Pancreas (tissue), 10 donors: ENCODE measurements around the gene DCST2. TPM values are rescaled to one million over a fixed set of nuclear protein-coding genes. Genes with fewer than 3 reads are reported as not detected.

Experiments
- ATAC-seq, 4 donors: fragments of 200-7000 bp; cut with Tn5 transposase; one replicate each; pipeline versions ENCODE4 v1.8.0 to v1.9.1; 2020; ENCODE audit warnings: mild to moderate bottlenecking in 4 of 4, moderate library complexity in 4 of 4
- DNase-seq, 6 donors: peaks; one replicate each; pipeline ENCODE4 v3.0.0-alpha.2; 2020
- FAIRE-seq: peaks from 2 replicates; lab custom pipeline; 2012; peaks lifted over from hg19 to GRCh38; lab: Jason Lieb, UNC
- H3K27ac ChIP-seq, 4 donors: fragments of 200-600 bp; sonication (generic); 1 replicate in 3 of 4; 2 replicates in 1 of 4; pipeline versions ENCODE4 v1.5.0 to v1.8.0; 2020
- H3K27me3 ChIP-seq, 4 donors: fragments of 200-600 bp; one replicate each; pipeline ENCODE4 v1.8.0; 2021
- H3K36me3 ChIP-seq, 3 donors: fragments of 200-600 bp; sonication (generic) in 1 of 3; one replicate each; pipeline versions ENCODE4 v1.5.0 to v1.8.0; 2020 to 2021
- H3K4me1 ChIP-seq, 3 donors: fragments of 200-600 bp; one replicate each; pipeline ENCODE4 v1.8.0; 2021
- H3K4me3 ChIP-seq, 4 donors: fragments of 200-600 bp; sonication (generic) in 2 of 4; one replicate each; pipeline versions ENCODE4 v1.5.0 to v1.8.0; 2020 to 2021
- H3K9me3 ChIP-seq, 4 donors: fragments of 200-600 bp; one replicate each; pipeline ENCODE4 v1.8.0; 2021
- WGBS, 2 donors: extraction: QIAGEN DNeasy Blood & Tissue Kit; methylation state at CpG; one replicate each; pipeline ENCODE4 v1.1.7; 2013; 5-methylcytosine and 5-hydroxymethylcytosine counted together
- intact Hi-C, 3 donors: fragments of 100-400 bp; cut with DNase I; formaldehyde crosslinking; loops; one replicate each; pipeline versions ENCODE4 v1.11.1 to v1.14.2; 2022
- polyA plus RNA-seq, 2 donors: library from polyadenylated mRNA; stranded (reverse); fragments of 200-250 nt; gene quantifications; one replicate each; pipeline ENCODE4 v1.2.3, GENCODE V29; 2013
- total RNA-seq, 6 donors: library from RNA; stranded (reverse); fragmentation: NEBNext Ultra II Directional in 4 of 6; extraction: Animal tissue kit (Norgen Biotek cat#: 25700) in 4 of 6; gene quantifications; one replicate each; pipeline versions ENCODE4 v1.2.1 to v1.2.4, GENCODE V29; 2021 to 2023
- TF ChIP-seq, protein P1 (sequence below), 4 donors: fragments of 200-600 bp; sonication (generic) in 3 of 4; IDR thresholded peaks; one replicate each; pipeline versions ENCODE4 v1.5.0 to v1.8.0; 2021; ENCODE audit warnings: antibody characterized with exemption in 4 of 4
- donor health status: healthy with polysubstance abuse.
- donor health status: DM: no; HTN: no; CAD: no; lungs with moderate emphysema.
- donor health status: DM: no; HTN: no; CAD: no.
- donor health status: control.
- donor health status: control.
- donor health status: Bipolar disorder and iron deficiency.
- donor health status: DM: yes; HTN: yes; CAD: no.
- donor health status: DM: no; HTN: no; CAD: no.
- donor health status: DM: no; HTN: no; CAD: no.
- donor health status: DM: yes; HTN: yes; CAD: no.

The DCST2 gene
- total and polyA plus RNA-seq, 8 donors: 0.12 to 5.1 (median 0.51) TPM

DNA sequence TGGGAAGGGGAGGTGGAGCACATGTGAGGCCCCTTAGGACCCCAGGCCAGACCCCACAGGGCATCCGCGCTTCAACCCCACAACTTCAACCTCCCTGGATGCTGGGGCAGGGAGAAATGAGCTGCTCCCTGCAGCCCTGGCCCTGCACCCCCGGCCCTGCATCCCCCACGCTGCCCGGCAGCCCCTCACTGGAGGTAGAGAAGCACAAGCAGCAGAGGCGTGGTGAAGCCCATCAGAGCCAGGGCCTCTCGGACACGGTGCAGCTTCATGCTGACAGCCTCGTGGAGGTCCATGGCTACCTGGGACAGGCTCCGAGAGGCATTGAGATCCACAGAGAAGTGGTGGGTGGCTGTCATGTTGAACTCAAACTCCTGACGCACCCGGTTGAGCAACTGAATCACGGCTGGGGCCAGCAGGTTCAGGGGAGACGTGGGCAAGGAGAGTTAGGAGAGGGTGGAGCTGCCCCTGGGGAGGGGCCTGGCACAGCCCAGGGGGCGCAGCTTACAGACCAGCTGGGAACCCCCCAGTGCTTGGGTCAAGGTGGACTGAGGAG lies 3.3 kb downstream of the DCST2 start:
- DNase-seq (peak in 1 of 6 donors; percentile 54), FAIRE-seq (no peak), ATAC-seq (no peak)
- H3K27me3 ChIP-seq: no peaks in the 10 kb centered on the region
- H3K4me3 ChIP-seq: no peak overlapping the region
- H3K4me1 ChIP-seq: no peaks in the 10 kb centered on the region
- TF ChIP-seq, protein P1, sequence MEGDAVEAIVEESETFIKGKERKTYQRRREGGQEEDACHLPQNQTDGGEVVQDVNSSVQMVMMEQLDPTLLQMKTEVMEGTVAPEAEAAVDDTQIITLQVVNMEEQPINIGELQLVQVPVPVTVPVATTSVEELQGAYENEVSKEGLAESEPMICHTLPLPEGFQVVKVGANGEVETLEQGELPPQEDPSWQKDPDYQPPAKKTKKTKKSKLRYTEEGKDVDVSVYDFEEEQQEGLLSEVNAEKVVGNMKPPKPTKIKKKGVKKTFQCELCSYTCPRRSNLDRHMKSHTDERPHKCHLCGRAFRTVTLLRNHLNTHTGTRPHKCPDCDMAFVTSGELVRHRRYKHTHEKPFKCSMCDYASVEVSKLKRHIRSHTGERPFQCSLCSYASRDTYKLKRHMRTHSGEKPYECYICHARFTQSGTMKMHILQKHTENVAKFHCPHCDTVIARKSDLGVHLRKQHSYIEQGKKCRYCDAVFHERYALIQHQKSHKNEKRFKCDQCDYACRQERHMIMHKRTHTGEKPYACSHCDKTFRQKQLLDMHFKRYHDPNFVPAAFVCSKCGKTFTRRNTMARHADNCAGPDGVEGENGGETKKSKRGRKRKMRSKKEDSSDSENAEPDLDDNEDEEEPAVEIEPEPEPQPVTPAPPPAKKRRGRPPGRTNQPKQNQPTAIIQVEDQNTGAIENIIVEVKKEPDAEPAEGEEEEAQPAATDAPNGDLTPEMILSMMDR (IDR thresholded peaks at IDR 0.05): no peak
- no peaks in the 10 kb centered on the region for H3K9me3 ChIP-seq
- H3K36me3 ChIP-seq: no peaks in the 10 kb centered on the region
- intact Hi-C loops: no loop called here
- WGBS, 2 donors: 80 to 84% methylated on average over 15 of the region's 15 CpGs
- H3K27ac ChIP-seq: no peak overlapping the region

DNA sequence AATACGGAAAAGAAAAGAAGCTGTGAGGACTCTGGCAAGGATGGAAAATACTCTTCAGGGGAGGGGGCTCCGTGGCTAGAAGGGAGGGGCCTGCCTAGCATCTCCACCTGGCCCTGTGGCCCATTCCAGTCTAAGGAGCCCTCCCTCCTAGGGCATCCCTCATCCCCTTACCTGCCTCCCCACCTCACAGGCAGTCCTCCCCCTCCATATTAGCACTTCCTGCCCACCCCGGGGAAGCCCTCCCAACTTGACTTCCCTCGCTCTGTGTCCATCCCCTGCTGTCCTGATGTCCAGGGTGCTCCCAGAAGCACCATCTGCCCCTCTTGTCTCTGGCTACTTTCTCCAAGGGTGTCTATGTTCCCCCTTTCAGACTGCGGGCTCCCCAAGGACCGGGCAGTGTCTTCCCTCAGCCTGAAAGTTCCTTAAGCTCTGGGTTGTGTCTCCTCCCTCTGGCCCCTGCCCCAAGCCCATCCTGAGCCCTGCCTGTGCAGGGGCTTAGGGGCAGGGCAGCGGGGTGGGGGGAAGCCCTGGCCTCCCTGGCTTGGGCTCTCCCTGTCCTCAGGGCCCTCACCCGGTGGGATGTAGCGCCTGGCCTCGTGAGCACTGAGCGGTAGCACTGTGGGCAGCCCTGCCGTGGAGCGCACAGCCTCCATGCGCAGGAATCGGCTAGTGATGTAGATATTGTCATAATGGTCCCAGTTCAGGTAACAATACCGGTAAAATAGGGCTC lies 3.9 kb downstream of the DCST2 start:
- no peak for FAIRE-seq
- H3K27ac ChIP-seq: no peak overlapping the region
- no peaks in the 10 kb centered on the region for H3K4me1 ChIP-seq
- H3K36me3 ChIP-seq: no peaks in the 10 kb centered on the region
- WGBS, 2 donors: 82 to 84% methylated on average over 15 to 16 of the region's 16 CpGs
- no peaks in the 10 kb centered on the region for H3K9me3 ChIP-seq
- TF ChIP-seq, protein P1 (IDR thresholded peaks at IDR 0.05): no peak
- DNase-seq: peak in 1 of 6 donors; percentile 41
- ATAC-seq: no peak
- no peaks in the 10 kb centered on the region for H3K27me3 ChIP-seq
- intact Hi-C loops: no loop called here
- H3K4me3 ChIP-seq: no peak overlapping the region

DNA sequence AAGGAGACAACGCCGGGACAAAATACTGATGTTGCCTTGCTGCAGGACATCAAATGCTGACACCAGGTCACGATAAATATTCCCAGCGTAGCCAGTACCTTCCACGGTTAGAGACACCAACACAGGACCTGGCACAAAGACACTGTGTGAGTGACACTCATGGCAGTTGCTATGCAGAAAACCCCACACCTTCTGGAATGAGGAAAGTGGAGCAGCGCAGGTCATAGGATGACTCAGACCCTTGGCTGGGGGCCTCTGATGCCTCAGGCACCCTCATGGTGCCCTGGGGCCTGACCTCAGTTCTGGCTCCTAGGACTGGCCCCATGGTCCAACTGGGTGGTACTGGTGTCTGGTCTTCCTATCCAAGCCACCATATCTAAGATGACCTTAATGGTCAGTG lies 7.0 kb downstream of the DCST2 start:
- Histone ChIP-seq H3K9me3 (no peaks in the 10 kb centered on the region), H3K27ac (no peak overlapping the region), H3K4me3 (no peak overlapping the region), H3K36me3 (no peaks in the 10 kb centered on the region), H3K4me1 (no peaks in the 10 kb centered on the region), H3K27me3 (no peaks in the 10 kb centered on the region)
- TF ChIP-seq, protein P1 (IDR thresholded peaks at IDR 0.05): no peak
- DNase-seq (no peak), ATAC-seq (peak in 1 of 4 donors; percentile 45), FAIRE-seq (no peak)
- intact Hi-C loops: no loop called here
- WGBS, 2 donors: 81 to 82% methylated on average over 6 of the region's 6 CpGs

DNA sequence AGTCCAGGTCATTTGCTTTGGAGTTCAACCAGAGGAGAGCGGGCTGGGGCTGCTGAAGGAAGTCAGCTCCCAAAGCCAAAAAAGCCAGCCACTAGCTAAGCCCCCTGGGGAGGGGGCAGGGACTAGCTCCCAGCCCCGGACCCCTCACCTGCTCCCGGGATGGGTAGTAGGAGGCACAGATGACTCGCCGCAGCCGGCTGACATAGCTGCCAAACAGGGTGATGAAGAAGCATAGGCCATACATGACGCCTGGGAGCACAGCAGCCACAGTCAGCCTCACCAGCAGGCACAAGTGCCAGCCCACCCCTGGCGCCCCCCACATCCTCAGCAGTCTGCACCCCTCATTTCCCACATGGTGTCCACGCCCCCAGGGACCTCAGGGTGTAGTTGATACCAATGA lies 7.4 kb downstream of the DCST2 start:
- TF ChIP-seq, protein P1 (IDR thresholded peaks at IDR 0.05): no peak
- no peaks in the 10 kb centered on the region for H3K4me1 ChIP-seq

DNA sequence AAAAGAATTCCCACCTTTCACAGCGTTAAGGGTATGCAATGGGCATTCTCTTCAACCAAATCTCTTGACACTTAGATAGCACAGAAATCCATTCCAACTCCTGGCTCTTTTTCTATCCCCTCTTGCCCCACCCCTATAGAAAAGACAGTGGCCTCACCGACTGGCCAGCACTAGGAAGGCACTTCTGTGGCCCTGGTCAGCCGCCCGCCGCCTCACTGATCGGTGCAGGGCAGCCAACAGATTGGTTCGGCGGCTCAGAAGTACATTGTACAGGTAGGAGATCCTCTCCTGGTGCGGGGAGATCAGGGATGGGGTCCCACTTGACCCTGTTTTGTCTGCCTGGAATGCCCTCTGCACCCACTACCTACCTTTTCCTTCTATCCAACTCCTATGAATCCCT lies 9.3 kb downstream of the DCST2 start:
- Histone ChIP-seq H3K9me3 (no peaks in the 10 kb centered on the region), H3K4me3 (no peak overlapping the region), H3K27ac (no peak overlapping the region), H3K4me1 (no peaks in the 10 kb centered on the region), H3K36me3 (no peaks in the 10 kb centered on the region), H3K27me3 (no peaks in the 10 kb centered on the region)
- WGBS, 2 donors: 84 to 93% methylated on average over 9 of the region's 9 CpGs
- TF ChIP-seq, protein P1 (IDR thresholded peaks at IDR 0.05): no peak
- DNase-seq (no peak), ATAC-seq (no peak), FAIRE-seq (no peak)
- intact Hi-C loops: no loop called here

More for the DNA sequence above, 7.4 kb downstream of the DCST2 start:
- FAIRE-seq (no peak), DNase-seq (no peak), ATAC-seq (no peak)
- Histone ChIP-seq H3K36me3 (no peaks in the 10 kb centered on the region), H3K27ac (no peak overlapping the region), H3K4me3 (no peak overlapping the region), H3K9me3 (no peaks in the 10 kb centered on the region), H3K27me3 (no peaks in the 10 kb centered on the region)
- intact Hi-C loops: no loop called here
- WGBS, 2 donors: 63% methylated on average over 9 of the region's 9 CpGs
